GM18861 (cell line): ENCODE results near the gene NCAM2.

ENCODE experiments used
- ATAC-seq: cut with Tn5 transposase; IDR thresholded peaks from one replicate; pipeline ENCODE4 v1.9.1; 2021; ENCODE audit not compliant: unreplicated experiment

The NCAM2 gene

GRCh38 chr21:21165063-21165645, 166.9 kb downstream of the NCAM2 start:
- ATAC-seq: no peak

DNA sequence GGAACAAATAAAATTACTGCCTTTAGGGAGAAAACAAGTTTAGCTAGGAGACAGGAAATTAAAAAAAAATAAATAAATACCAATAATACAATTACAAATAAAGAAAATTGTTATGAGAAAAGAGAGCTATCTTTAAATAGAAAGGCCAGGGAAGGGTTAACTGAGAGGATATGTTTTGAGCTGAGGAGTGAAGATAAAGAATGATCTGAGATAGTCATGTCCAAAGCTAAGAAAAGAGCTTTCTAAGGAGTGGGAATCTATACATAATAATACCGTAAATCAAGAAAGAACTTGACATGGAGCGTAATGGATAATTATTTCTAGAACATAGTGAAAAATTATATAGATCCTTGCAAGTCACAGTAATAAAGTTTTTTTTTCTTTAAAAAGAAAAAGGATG, 176.5 kb downstream of the NCAM2 start:
- ATAC-seq: no peak

- ATAC-seq: no peak
Measured at GRCh38 chr21:21175798-21176334, 177.7 kb downstream of the NCAM2 start.

- ATAC-seq: no peak
Measured at GRCh38 chr21:21177353-21177986, 179.3 kb downstream of the NCAM2 start.

DNA sequence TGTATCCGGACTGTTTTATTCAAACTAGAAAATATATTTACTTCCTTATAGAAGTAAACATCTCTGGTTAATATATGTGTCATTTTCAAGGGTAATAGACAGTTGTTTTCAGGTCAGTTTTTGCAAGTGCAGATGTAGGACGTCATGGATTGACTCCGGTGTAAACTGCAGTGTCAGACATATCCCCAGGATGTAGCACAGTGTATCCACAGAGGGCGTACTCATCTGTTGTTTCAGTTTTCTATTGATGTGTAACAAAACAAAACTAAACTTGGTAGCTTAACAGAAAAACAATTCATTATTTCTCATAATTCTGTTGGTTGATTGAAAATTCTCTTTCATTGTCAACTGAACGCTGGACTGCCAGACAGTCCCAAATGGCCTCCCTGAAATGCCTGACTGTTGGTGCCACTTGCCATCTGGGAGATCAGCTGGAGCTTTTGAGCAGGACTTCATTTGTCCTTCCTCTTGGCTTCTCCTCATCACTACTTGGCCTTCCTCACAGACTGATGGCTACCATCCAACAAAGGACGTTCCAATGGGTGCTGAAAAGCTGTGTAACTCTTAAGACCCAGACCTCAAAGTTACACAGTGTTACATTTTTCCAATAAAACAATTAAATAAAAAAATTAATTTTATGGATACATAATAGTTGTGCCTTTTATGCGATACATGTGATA, 181.6 kb downstream of the NCAM2 start:
- ATAC-seq: no peak

DNA sequence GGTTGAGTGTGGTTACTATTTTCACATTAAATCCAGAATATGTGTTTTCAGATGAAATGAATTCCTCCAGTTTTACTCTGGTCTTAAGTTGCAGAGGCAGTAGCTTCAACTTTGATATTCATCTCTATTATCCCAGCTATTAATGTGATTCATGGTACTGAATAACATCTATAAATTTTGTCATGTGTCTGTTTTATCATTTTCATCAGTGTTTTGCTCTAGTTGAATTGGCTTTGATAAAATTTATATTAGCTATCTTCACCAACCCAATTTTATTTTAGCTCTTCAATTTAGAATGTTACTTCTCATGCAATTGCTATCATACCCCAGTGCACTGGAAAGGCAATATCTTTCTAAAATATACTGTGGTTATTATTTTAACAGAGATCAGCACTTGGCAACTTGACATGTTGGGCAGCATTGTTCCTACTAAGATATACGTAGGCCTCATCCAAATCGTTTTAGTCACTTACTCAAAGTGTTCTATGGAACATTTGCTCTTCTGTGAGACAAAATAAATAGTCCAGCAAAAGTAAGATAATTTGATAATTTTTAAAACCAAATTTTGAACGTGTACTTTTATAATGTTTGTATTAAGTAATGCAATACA, 184.3 kb downstream of the NCAM2 start:
- no peak for ATAC-seq

GRCh38 chr21:21183092-21183491, 184.9 kb downstream of the NCAM2 start:
- no peak for ATAC-seq

GRCh38 chr21:21184771-21185528, 186.7 kb downstream of the NCAM2 start:
- ATAC-seq: no peak

- ATAC-seq: no peak
Measured at GRCh38 chr21:21187579-21187978, 189.4 kb downstream of the NCAM2 start.

DNA sequence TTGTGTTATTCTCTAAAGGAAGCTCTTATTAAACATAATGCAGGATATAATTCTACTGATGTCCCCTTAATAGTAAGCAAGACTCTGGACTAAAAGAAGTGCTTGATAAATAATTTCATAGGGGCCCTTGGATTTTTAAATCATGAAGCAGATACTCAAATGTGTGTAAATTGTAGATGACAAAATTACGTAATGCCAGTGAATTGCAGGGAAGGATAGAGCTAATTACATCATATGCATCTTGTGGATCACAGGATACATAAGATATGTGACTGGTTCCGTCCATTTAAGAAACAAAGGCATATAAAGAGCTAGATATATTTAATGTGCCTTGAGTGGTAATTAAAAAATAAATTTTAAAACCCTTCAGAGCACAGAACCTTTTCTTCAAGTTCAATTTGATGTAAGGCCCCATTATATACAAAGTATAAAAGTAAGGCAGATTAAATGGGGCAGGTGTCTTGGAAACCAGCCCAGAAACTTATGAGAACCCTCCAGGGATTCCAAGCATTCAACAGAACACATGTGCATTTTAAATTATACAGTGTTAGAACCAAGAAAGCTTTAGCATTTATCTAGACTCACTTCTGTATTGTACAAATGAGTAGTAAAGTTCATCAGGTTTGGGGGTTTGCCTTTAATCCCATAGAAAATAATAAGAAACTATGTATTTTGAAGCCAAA, 190.4 kb downstream of the NCAM2 start:
- ATAC-seq: no peak

- ATAC-seq: no peak
Measured at GRCh38 chr21:21195417-21195943, 197.3 kb downstream of the NCAM2 start.

DNA sequence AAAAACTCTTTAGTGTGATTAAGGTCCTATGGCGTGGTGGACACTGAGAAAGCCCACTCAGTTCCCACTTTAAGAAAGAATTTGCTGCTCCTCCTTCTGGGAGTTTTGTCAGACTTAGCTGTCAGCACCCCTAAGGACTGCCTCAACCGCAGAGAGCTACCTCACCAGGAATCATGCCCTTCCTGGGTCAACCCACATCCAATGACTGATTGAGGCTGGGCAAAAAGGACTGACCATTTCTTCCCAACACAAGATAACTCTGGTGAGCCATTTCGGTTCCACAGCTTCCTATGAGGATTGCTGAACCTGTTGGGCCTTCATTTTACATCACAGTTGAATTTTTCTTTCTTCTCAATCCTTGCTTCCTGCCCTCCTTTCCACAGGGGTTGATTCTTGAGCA, 197.9 kb downstream of the NCAM2 start:
- no peak for ATAC-seq

GRCh38 chr21:21196848-21197247, 198.6 kb downstream of the NCAM2 start:
- no peak for ATAC-seq

DNA sequence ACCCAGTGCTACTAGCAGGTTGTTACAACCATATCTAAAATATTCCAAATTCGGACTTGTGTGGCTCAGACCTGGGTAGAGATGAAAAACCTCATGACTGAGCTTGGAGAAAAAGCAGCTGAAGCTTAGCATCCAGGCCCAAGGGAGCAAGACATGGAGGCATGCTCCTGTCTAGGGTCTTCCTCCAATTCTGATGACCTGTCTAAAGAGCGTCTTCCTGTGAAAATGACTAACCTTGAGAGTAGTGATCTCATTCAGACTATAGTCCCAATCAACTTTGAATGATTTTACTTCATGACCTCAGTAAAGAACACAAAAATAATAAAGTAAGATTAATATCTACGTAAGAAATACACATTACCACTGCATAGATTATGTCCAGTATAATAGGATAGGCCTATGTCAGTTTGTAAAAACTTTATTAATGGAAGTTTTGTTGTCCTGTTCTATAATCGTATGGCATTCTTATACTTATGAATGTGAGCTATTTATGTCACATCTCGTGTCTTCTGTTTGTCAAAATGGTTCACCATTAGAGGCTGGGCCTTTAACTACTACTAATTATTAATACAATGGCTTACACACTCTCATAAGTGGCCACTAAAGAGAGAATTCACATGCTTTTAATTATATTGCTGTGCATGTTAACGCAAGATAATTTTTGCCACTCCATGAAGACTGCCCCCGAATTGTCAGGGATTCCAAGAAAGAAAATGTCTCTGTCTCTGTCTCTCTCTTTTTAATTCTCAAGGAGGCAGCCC, 201.3 kb downstream of the NCAM2 start:
- ATAC-seq: no peak

DNA sequence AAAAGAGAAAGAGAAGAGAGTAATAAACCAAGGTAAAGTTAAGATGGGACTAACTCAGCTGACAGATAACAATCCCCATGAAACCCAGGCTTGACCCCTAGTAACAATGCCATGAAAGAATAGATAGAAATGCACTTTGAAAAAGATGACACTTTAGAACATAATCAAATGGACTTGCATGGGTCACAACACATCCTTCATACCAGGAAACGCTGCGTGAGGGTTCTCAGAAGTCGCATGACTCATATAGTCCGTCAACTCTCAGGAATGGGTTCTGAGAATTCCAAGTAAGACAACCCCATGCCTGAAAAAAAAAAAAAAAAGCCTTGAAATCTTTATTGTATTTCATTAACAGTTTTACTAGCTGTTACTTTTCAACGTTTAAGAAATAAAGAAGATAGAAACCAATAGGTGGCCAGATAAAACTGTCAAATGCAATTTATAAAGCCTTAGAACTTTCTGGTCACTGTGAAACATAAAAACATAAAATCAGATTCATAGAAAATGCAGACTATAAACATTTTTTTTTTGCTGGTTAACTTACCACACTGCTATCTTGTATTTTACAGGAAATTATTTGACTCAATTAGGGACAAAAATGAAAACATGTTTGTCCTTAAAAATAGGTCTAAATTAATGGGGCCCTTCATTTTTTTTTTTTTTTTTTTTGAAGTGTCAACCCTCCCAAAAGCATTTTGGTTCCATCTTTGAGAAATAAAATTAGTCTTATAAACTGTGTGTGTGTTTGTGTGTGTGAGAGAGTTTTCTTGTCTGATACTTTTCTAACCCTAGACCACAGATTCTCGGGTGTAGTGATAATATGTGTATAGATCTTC, 202.1 kb downstream of the NCAM2 start:
- no peak for ATAC-seq

GRCh38 chr21:21200939-21201615, 202.9 kb downstream of the NCAM2 start:
- no peak for ATAC-seq

GRCh38 chr21:21203822-21204339, 205.7 kb downstream of the NCAM2 start:
- ATAC-seq: no peak
